ENCODE measurements around the gene VPS72. TPM values are rescaled to one million over a fixed set of nuclear protein-coding genes. Genes with fewer than 3 reads are reported as not detected.
A peak's percentile ranks its signal among the peaks of the same experiment; 100 is the strongest.
"Not testable (repeated sequence)": the region's sequence is repeated elsewhere in the genome, so short reads cannot be mapped to it uniquely, and the experiment has no call there.

VPS72 gene
- total RNA-seq, 1 donor from 2014 or later: 80.7 TPM

DNA sequence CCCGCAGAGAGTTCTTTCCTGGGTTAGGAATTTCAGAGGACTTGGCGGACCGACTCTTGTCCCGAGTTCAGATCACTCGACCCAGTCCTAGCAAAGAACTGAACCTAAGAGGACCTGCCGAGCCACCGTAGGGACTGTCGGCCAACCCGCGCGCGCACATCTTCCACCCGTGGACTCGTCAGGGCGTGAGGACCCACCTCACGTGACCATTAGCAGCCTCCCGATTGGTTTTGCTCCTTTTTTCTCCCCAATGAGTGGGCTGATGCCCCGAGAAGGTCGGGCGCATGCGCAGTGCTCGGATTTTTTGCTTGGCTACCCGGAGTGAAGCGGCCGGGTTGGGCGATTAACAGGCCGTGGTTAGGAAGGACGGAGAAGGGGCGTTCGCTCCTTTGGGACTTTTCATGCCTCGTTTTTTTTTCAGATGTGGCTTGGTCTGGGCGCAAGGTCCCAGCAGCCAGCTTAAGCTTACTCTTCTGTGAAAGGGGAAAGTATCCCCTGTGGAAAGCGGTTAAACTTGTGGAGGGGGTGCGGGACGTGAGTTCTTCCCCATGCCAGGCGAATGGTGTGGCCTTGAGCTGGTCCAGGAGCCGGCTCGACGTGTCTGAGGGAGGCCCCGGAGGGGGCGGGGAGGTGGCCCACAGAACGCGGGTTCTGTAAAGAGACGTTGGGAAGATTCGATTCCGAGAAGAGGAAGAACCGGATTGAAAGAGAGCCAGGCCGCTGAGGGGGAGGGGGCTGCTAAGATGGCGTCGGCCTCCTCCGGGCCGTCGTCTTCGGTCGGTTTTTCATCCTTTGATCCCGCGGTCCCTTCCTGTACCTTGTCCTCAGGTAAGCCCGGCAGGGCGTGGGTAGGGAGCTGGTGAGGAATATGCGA lies 8.5 kb upstream of the VPS72 start, which contains the start of gene PIP5K1A:
Gene PIP5K1A, plus strand, starts transcription at position 299 of the 874 bp plus-strand sequence. Its CDS starts 445 bp downstream, at position 744.
- Mint-ChIP-seq H3K4me3 (ENCODE audit: low read depth) (peak within 1 kb of the TSS; percentile 99), H3K9me3 (no peaks in the 10 kb centered on the region), H3K27me3 (ENCODE audit: low read depth) (peaks cover 3% of the 10 kb centered on the region), H3K27ac (peak within 1 kb of the TSS; percentile 93), H3K36me3 (ENCODE audit: low read depth) (peaks cover 35% of the 10 kb centered on the region), H3K4me1 (ENCODE audit: low read depth) (peaks cover 28% of the 10 kb centered on the region)
- peak; percentile 97 for DNase-seq (ENCODE audit: low spot score)
- intact Hi-C loops (cut with micrococcal nuclease): loop anchor here (1.0 to 5.0 kb wide), 6 partner anchors 8 to 149 kb away; partner anchors contain the start of genes LYSMD1, RFX5, TNFAIP8L2 and VPS72

DNA sequence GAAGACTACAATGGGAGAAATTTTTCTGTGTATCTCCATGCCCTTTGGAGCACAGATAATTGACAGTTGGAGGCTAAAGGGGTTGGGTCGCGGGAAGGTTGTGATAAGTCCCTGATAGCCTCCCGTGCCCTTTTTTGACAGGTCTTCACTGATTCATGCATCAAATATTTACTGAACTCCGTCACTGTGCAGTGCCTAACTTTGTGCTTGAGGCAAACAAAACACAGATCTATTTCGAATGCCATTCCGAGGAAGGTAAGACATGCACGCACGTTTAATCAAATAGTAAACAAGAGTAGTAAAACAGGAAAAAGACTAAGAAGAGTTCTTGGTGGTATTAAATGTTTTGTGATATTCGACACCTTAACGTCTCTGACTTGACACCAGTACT lies 7.9 kb upstream of the VPS72 start:
- Mint-ChIP-seq H3K4me1 (ENCODE audit: low read depth) (peaks cover 28% of the 10 kb centered on the region), H3K27me3 (ENCODE audit: low read depth) (peaks cover 3% of the 10 kb centered on the region), H3K9me3 (no peaks in the 10 kb centered on the region), H3K27ac (peak overlapping the region; percentile 93), H3K36me3 (ENCODE audit: low read depth) (peaks cover 32% of the 10 kb centered on the region), H3K4me3 (ENCODE audit: low read depth) (peak overlapping the region; percentile 99)
- DNase-seq (ENCODE audit: low spot score): no peak
- intact Hi-C loops (cut with micrococcal nuclease): loop anchor here (1.0 to 5.0 kb wide), 5 partner anchors 8 to 149 kb away; partner anchors contain the start of genes LYSMD1, RFX5, TNFAIP8L2 and VPS72

DNA sequence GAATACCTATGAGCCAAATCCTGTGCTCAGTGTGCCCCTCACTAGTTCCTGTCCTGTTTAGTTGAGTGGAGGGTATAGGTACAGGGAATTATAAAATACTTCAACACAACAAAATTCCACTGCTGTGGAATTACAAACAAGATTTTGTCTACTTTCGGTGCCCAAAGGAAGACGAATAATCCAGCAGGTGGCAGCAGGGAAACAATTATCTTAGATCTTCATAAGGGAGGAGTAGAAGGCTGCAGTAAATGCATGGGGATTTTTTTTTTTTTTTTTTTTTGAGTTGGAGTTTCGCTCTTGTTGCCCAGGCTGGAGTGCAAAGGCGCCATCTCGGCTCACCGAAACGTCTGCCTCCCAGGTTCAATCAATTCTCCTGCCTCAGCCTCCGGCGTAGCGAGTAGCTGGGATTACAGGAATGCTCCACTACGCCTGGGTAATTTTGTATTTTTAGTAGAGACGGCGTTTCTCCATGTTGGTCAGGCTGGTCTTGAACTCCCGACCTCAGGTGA lies 6.3 kb upstream of the VPS72 start:
- H3K9me3 Mint-ChIP-seq: no peaks in the 10 kb centered on the region
- peak overlapping the region; percentile 33 for H3K4me3 Mint-ChIP-seq (ENCODE audit: low read depth)
- H3K27ac Mint-ChIP-seq: no peak overlapping the region
- intact Hi-C loops (cut with micrococcal nuclease): loop anchor here (1.0 to 5.0 kb wide), 2 partner anchors 55 to 151 kb away; partner anchors contain the start of gene RFX5
- peak; percentile 34 for DNase-seq (ENCODE audit: low spot score)
- peaks cover 21% of the 10 kb centered on the region for H3K36me3 Mint-ChIP-seq (ENCODE audit: low read depth)
- H3K4me1 Mint-ChIP-seq (ENCODE audit: low read depth): peaks cover 27% of the 10 kb centered on the region
- peaks cover 3% of the 10 kb centered on the region for H3K27me3 Mint-ChIP-seq (ENCODE audit: low read depth)

DNA sequence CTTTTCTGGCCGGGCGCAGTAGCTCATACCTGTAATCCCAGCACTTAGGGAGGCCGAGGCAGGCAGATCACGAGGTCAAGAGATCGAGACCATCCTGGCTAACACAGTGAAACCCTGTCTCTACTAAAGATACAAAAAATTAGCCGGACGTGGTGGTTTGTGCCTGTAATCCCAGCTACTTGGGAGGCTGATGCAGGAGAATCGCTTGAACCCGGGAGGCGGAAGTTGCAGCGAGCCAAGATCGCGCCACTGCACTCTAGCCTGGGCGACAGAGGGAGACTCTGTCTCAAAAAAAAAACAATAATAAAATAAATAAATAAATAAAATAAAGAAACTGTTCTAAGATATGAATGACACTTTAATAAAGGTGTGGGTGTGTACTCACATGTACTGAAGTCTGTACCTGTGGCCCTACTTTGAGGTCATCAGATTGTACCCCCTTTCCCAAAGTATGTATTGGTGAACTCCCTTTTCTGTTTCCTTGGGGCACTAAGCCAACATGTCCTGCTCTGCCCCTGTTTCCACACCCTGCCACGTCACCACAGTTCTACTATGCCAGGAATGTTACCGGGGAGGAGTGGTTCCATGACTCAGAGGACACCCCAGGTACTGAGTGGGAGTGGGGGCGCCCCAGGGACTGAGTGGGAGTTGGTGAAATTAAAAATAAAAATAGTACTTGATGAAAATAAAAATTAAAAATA lies 5.0 kb upstream of the VPS72 start:
- H3K4me3 Mint-ChIP-seq (ENCODE audit: low read depth); DNase-seq (ENCODE audit: low spot score); H3K9me3 Mint-ChIP-seq; H3K27ac Mint-ChIP-seq; H3K27me3 Mint-ChIP-seq (ENCODE audit: low read depth): not testable (repeated sequence)
- H3K4me1 Mint-ChIP-seq (ENCODE audit: low read depth): peaks cover 25% of the 10 kb centered on the region
- intact Hi-C loops (cut with micrococcal nuclease): loop anchor here (5.0 kb wide), 1 partner anchor 152 kb away; the partner anchor contains the start of gene RFX5
- H3K36me3 Mint-ChIP-seq (ENCODE audit: low read depth): peaks cover 16% of the 10 kb centered on the region

DNA sequence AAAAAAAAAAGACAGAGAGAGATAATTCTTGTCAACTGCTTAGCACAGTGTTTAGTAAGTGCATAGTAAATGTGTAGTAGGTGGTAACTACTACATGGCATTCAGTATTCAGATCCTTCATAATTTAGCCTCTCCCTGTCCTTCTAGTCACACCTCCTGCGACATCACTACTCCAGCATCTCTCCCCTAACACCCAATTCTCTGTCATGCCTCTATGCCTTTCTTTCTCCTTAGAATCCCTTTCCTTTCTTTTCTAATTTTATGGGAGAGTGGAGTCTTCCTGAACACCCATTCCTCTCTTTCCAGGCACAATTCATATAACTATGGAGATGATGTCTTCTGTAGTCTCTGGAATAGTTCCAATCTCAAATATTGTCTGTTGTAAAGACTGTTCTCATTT lies 3.9 kb upstream of the VPS72 start:
- Mint-ChIP-seq H3K36me3 (ENCODE audit: low read depth) (peaks cover 4% of the 10 kb centered on the region), H3K27me3 (ENCODE audit: low read depth) (peaks cover 3% of the 10 kb centered on the region), H3K4me1 (ENCODE audit: low read depth) (peaks cover 21% of the 10 kb centered on the region), H3K4me3 (ENCODE audit: low read depth) (no peak overlapping the region), H3K9me3 (no peaks in the 10 kb centered on the region), H3K27ac (no peak overlapping the region)
- DNase-seq (ENCODE audit: low spot score): no peak
- intact Hi-C loops (cut with micrococcal nuclease): no loop called here

DNA sequence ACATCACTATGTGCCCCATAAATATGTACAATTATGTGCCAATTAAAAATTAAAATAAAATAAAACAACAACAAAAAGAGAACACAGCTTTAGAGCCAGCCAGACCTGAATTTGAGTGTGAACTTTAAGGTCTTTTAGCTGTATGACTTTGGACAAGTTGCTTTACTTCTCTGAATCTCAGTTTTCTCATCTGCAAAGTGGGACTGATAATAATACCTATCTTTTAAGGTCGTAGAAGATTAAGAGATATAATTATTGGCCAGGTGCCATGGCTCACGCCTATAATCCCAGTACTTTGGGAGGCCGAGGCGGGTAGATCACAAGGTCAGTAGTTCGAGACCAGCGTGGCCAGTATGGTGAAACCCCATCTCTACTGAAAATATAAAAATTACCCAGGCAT lies 3.3 kb upstream of the VPS72 start:
- no peak for DNase-seq (ENCODE audit: low spot score)
- no peak overlapping the region for H3K4me3 Mint-ChIP-seq (ENCODE audit: low read depth)
- intact Hi-C loops (cut with micrococcal nuclease): no loop called here

DNA sequence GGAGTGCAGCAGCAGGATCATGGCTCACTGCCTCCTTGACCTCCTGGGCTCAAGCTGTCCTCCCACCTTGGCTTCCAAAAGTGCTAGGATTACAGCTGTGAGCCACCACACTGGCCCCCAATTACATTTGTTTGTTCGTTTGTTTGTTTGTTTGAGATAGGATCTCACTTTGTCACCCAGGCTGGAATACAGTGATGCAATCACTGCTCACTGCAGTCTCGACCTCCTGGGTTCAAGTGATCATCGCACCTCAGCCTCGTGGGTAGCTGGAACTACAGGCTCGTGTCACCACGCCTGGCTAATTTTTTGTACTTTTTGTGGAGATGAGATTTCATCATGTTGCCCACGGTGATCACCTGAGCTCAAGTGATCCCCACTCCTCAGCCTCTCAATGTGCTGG lies 2.0 kb upstream of the VPS72 start:
- Mint-ChIP-seq H3K4me3 (ENCODE audit: low read depth) (no peak overlapping the region), H3K9me3 (no peaks in the 10 kb centered on the region), H3K4me1 (ENCODE audit: low read depth) (peaks cover 22% of the 10 kb centered on the region), H3K27me3 (ENCODE audit: low read depth) (peaks cover 3% of the 10 kb centered on the region), H3K27ac (no peak overlapping the region), H3K36me3 (ENCODE audit: low read depth) (peaks cover 3% of the 10 kb centered on the region)
- intact Hi-C loops (cut with micrococcal nuclease): no loop called here
- DNase-seq (ENCODE audit: low spot score): no peak

More for the DNA sequence above, 3.3 kb upstream of the VPS72 start:
- no peak overlapping the region for H3K27ac Mint-ChIP-seq
- H3K36me3 Mint-ChIP-seq (ENCODE audit: low read depth): peaks cover 1% of the 10 kb centered on the region
- H3K9me3 Mint-ChIP-seq: no peaks in the 10 kb centered on the region
- H3K27me3 Mint-ChIP-seq (ENCODE audit: low read depth): peaks cover 3% of the 10 kb centered on the region
- peaks cover 26% of the 10 kb centered on the region for H3K4me1 Mint-ChIP-seq (ENCODE audit: low read depth)

DNA sequence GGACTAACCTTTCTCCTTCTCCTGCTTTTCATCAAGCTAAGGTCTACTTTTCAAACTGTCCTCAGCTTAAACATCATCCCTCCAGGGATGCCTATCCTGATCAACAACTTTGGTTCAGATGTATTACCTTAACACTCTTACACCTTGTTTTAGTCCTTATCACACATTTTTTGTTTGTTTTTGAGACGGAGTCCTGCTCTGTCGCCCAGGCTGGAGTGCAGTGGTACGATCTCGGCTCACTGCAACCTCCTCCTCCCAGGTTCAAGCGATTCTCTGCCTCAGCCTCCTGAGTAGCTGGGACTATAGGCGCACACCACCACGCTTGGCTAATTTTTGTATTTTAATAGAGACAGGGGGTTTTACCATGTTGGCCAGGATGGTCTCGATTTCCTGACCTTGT lies 1.3 kb downstream of the VPS72 start:
- H3K9me3 Mint-ChIP-seq; intact Hi-C loops (cut with micrococcal nuclease); DNase-seq (ENCODE audit: low spot score); H3K27me3 Mint-ChIP-seq (ENCODE audit: low read depth): not testable (repeated sequence)
- Mint-ChIP-seq H3K4me3 (ENCODE audit: low read depth) (peak overlapping the region; percentile 93), H3K36me3 (ENCODE audit: low read depth) (peaks cover 24% of the 10 kb centered on the region), H3K27ac (peak overlapping the region; percentile 5), H3K4me1 (ENCODE audit: low read depth) (peaks cover 17% of the 10 kb centered on the region)

DNA sequence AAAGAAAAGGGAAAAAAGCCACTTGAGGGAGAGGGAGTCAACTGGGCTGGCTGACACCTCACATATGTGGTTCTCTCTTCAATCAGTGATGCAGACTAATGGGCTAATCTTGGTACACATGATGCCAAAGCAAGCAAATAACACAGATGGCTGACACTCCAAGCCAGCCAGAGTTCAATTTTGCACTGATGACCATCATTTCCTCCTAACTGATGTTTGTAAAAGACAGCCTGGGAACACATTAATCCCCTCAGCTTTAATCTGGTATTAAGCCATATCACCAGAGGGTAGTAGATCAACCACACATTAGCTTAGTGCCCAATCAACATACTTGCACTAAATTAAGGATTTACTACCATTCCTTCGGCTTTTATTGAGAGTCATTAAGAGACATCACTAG lies 2.8 kb downstream of the VPS72 start:
- Mint-ChIP-seq H3K27me3 (ENCODE audit: low read depth) (no peaks in the 10 kb centered on the region), H3K4me3 (ENCODE audit: low read depth) (no peak overlapping the region), H3K4me1 (ENCODE audit: low read depth) (peaks cover 17% of the 10 kb centered on the region), H3K27ac (no peak overlapping the region), H3K9me3 (no peaks in the 10 kb centered on the region), H3K36me3 (ENCODE audit: low read depth) (peaks cover 35% of the 10 kb centered on the region)
- intact Hi-C loops (cut with micrococcal nuclease): no loop called here
- no peak for DNase-seq (ENCODE audit: low spot score)

DNA sequence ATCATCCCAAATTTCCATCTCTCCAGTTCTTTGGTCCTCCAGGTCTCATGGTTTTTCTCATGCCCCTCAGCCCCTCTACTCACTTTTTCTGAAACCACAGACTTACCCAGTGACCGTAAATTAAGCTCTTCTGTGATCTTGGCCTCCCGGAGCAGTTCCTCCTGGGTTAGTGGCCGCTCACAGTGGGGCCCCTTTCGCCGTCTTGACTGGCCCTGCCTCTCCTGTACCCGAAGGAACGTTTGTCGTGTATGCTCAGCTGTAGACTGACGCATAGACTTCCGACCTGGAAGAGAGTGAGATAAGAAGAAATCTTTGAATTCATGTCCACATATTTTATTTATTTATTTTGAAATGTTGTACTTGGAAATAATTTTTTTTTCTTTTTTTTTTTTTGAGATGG lies 5.8 kb downstream of the VPS72 start:
- H3K36me3 Mint-ChIP-seq (ENCODE audit: low read depth): peaks cover 59% of the 10 kb centered on the region
- intact Hi-C loops (cut with micrococcal nuclease): no loop called here
- no peak for DNase-seq (ENCODE audit: low spot score)
- H3K27me3 Mint-ChIP-seq (ENCODE audit: low read depth): no peaks in the 10 kb centered on the region
- H3K9me3 Mint-ChIP-seq: no peaks in the 10 kb centered on the region
- H3K27ac Mint-ChIP-seq: no peak overlapping the region
- H3K4me1 Mint-ChIP-seq (ENCODE audit: low read depth): peaks cover 12% of the 10 kb centered on the region
- no peak overlapping the region for H3K4me3 Mint-ChIP-seq (ENCODE audit: low read depth)

DNA sequence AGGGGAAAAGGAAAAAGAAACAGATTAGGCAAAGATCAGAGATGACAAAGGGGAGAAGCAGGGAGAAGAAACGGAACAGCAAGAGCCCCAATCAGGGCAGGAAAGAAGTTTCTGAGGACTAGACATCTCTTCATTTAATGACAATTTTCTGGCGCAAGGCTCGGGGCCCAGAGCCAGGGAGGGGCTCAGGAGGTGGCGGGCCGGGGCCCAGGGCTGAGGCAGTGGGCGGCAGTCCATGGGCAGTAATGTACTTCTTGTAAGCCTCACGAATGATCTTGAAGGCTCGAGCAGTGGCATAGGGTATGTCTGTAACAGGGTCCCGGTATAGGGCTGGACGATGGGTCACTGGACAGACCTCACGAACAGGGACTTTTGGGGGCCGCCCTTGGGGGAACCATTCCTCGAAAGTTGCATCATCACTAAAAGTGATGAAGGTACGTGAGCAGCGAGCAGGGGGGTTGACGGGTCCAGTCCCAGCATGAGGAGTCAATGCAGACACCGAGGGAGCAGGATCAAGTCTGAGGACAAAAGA lies 13.4 kb downstream of the VPS72 start:
- DNase-seq (ENCODE audit: low spot score): no peak
- Mint-ChIP-seq H3K36me3 (ENCODE audit: low read depth) (peaks cover 67% of the 10 kb centered on the region), H3K4me1 (ENCODE audit: low read depth) (no peaks in the 10 kb centered on the region), H3K4me3 (ENCODE audit: low read depth) (no peak overlapping the region), H3K9me3 (no peaks in the 10 kb centered on the region), H3K27me3 (ENCODE audit: low read depth) (no peaks in the 10 kb centered on the region), H3K27ac (no peak overlapping the region)
- intact Hi-C loops (cut with micrococcal nuclease): no loop called here

DNA sequence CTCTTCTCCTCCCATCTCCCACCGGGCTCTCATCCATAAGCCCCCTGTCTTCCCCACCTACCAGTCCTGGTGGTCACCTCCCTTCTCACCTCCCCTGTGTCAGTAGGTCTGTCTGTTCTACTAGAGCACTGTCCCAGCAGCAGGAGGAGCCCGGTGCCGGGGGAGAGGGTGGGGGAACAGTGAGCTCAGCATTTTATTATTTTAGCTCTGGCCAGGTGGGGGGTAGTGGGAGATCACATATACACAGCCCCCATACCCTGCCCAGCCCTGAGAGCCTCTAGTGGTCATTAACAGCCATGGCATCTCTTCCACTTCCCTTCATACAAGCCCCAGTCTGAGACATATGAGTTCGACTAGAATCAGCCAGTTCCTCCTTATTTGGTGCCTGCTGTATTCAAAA lies 14.1 kb downstream of the VPS72 start, which contains the start of gene TMOD4:
Gene TMOD4, minus strand, starts transcription at position 119 of the 400 bp plus-strand sequence. CDS start 1,106 bp downstream, outside the sequence.
- Mint-ChIP-seq H3K4me3 (ENCODE audit: low read depth) (no peak within 1 kb of the TSS), H3K4me1 (ENCODE audit: low read depth) (no peaks in the 10 kb centered on the region), H3K27ac (no peak within 1 kb of the TSS), H3K27me3 (ENCODE audit: low read depth) (no peaks in the 10 kb centered on the region), H3K36me3 (ENCODE audit: low read depth) (peaks cover 60% of the 10 kb centered on the region), H3K9me3 (no peaks in the 10 kb centered on the region)
- intact Hi-C loops (cut with micrococcal nuclease): no loop called here
- DNase-seq (ENCODE audit: low spot score): no peak
